Glomerular visceral epithelial cell (primary cell): ENCODE measurements around the gene CYP2J2.
"Not testable (repeated sequence)": the region's sequence is repeated elsewhere in the genome, so short reads cannot be mapped to it uniquely, and the experiment has no call there.

ENCODE experiments used
- DNase-seq: peaks from one replicate; pipeline ENCODE4 v3.0.0-alpha.2; 2016; ENCODE audit errors: extremely low spot score

The CYP2J2 gene

DNA sequence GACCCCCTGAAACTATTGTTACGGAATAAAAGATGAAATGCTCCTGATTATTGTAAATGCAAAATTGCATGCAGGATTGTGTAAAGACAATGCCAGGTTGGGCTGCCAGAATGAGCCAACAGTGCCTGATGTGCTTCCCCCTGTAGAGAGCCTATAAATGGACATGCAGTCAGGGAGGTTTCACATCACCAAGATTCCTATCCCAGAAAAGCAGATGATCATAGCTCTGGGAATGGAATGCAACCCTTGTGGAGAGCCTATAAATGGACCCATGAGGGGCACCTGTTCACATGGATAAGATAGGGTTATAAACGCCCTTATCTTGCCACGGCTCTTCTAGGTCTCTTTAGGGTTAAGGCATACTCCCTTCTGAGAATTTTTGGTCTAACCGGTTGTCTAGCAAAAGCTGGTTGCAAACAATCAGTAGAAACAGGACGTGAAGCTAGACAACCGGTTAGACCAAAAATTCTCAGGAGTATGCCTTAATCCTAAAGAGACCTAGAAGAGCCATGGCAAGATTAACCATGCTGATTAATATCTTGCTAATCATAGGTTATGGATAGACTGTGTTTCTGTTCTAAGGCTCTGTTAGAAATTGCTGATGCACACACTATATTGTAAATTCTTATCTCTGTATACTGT, 5.2 kb downstream of the CYP2J2 start:
- not testable (repeated sequence) for DNase-seq

DNA sequence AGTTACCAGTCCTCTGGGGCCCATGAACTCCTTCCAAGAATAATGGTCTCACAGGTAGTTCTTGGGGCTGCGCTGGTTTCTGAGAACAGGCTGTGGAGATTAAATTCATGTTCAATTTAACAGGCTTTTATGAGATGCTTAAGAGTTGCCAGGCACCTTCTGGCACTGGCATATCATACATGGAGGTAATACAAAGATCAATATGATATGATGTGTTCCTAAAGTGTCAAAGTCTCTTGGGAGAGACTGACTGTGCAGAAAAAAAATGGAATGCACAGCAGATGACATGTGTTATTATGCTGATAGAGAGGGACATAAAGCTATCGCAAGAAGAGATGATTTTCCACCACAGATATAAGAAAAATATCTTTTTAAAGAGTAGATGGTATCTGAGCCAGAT, 6.8 kb downstream of the CYP2J2 start:
- DNase-seq, result no peak

DNA sequence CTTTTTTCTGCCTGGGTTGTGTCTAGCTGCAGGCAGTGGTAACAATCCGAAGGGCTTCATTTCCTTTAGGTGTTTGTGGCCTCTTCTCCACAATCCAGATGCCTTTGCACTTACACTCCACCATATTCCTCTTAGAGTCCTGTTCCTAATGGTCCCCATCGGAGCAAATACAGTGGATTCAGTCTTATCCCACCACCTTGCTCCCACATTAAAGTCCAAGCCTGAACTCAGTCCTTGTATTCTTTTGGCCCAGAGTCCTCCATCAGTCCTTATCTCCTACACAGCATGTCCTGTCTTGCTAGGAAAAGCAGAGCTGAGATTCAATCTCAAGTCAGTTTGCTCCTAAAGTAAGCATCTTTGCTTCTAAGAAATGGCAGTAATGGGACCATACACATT, 8.8 kb downstream of the CYP2J2 start:
- DNase-seq, result no peak

DNA sequence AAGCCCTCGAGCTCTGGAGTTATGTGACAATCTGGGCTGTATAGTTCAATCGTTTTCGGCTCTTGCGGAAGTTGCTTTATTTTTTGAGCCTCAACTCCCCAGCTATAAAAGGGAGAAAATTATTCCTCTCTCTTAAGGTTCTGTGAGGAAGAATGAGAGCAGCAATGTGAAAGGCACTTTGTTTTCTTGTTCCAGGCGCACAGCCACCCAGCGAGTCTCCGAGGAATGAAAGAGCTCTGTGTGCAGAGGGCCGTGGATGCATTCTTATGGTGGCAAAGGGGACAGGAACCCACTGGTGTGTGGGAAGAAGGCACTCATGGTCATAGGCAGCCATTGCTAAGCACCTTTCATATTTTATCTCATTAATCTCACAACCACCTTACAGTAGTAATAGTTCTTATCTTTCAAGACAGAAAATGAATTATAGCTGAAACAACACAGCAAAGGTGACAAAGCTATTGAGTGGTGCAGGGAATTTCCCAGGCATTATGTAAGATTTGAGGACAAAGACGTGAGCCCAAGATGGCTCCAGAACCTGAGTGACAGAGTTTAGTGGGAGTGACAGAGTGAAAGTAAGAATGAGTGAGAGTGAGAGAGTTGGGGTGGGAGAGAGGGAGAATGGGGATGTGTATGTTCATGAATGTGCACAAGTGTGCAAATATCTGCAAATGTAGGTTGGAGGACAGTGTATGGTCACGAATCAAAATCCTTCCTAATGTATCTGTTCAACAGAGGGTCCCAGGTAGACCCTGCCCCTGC, 9.4 kb downstream of the CYP2J2 start:
- no peak for DNase-seq

DNA sequence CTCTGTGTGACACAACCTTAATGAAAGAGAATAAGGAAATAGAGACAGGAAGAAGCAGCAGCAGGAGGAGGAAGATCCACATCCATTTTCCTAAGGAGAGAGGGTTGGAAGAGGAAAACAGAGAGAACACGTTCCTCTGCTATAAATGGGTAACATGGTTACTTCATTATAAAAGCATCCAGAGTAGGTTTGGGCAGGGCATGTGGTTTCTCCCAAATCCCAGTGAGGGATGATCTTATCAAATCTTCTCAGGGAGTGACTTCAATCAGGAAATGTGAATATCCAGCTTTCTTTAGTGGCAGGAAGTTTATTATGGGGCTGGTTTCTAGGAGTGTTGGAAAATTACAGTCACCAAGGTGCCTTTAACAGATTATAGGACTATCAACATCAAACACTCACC, 11.1 kb downstream of the CYP2J2 start:
- DNase-seq, result no peak

DNA sequence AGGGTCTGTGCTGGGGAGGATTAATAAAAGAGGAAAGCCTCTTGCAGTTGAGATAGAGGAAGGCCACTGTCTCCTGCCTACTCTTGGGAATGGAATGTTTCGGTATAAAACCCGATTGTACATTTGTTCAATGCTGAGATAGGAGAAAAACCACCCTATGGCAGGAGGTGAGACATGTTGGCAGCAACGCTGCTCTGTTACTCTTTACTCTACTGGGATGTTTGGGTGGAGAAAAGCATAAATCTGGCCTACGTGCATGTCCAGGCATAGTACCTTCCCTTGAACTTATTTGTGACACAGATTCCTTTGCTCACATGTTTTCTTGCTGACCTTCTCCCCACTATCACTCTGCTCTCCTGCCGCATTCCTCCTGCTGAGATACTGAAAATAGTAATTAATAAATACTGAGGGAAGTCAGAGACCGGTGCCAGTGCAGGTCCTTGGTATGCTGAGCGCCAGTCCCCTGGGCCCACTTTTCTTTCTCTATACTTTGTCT, 11.7 kb downstream of the CYP2J2 start:
- not testable (repeated sequence) for DNase-seq

DNA sequence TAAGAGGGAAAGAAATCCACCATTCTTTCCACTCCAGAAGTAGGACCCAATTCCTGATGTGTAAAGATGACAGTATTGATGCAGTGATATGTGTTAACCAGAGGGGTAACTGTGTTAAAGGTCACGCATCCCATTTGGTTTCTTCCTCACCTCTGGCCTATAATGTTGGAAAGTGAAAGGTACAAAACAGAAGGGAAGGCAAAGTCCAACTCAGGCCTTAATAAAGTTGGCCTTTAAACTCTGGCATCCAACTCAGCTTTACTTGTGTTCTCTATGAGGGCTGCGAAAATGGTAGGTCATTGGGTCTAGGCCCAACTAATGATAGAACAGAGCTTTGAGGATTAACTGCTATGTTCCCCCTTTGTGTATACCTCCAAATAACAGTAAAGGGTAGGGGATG, 17.9 kb downstream of the CYP2J2 start:
- no peak for DNase-seq

DNA sequence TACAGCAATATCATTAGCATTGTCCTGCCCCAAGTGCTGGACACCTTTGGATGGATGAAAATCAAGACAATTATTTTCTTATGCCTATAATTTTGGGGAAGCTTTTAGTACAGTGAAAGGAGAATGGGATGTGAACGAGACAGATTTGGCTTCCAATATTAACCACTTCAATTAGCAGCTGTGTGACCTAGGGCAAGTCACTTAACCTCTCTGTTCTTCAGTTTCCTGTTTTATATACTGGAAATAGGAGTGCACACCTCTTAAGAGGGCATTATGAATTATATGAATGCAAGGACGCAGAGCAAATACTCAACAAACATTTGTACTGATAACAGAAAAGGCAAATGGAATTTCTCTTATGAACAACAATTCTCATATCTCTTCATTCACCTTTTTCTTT, 18.5 kb downstream of the CYP2J2 start:
- DNase-seq, result no peak

DNA sequence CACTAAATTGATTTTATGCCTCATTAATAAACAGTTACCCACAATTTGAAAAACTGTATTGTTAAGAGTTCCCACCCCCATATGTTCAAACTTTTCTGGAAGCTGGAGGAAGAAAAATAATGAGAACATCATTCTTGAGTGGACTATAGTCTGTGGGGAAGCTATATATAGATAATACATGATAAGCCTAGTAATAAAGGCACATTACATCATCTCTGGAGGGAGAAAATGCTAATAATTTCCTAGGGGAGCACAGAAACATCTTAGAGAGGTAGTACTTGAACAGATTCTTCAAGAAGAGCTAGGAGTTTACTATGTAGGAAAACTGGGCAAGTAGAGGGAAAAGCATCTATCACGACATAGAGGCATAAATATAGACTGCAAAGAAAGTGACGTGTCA, 19.6 kb downstream of the CYP2J2 start:
- no peak for DNase-seq

DNA sequence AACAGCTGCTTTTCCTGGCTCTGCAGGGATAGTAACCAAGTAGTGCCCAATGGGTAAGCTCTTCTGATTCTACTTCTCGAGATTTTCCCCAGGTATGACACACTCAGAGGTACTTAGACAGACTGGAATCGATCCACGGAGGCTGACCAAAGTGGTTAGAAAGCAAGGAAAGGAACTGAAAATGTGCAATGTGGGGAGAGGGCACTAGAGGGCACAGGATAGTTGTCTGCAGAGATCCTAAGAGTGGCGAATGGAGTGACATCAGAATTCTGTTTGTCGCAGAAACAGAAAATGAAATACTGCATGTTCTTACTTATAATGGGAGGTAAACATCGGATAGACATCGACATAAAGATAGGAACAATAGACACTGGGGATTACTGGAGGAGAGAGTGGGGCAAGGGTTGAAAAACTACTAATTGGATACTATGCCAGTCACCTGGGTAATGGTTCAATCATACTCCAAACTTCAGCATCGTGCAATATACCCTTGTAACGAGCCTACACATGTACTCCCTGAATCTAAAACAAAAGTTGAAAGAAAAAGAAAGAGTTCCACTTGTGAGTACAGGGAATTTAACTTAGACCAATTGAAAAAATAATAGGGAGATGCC, 23.3 kb downstream of the CYP2J2 start:
- peak; percentile 21 for DNase-seq

DNA sequence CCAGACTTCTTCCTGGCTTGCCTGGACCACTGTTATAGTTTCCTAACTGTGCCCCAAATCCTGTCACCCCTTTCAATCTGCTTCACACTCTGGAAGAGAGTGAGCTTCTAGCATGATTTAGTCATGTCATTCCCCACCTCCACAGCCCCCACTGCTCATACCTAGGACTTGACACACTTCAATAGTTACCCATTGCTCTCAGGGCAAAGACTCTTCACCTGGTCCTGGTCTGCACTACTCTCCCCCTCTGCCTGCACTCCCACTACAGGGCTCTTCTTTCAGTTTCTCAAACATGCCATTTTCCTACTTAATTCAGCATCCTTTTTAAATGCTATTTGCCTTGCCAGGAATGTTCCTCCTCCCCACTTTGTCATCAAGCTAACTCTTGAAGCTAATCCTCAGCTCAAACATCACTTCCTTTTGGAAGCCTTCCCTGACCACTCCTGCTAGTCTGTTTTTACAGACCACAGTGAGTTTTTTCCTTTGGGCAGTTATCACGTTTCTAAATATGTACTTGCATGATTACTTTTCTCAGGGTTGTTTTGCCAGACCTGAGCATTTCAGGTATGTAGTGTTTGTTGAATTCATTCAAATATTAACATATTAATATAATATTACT, 24.7 kb downstream of the CYP2J2 start:
- DNase-seq, result no peak

DNA sequence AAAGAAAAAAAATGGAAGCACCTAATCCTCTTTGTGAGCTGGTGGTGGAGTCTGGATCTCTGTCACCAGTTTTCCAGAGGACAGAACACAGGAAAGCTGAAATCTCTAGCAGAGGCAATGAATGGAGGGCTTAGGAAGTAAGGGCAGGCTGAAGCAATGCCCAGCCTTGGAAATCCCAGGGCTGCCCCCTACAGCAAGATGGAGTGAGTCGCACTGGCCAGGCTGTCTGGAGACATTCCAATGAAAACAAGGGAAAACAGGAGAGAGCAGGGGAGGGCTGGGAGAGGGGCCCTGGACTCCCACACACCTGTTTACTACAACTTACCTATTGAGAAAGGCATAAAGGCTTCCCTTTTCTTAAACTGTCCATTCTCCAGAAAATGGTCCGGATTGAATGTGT, 25.9 kb downstream of the CYP2J2 start:
- DNase-seq, result peak; percentile 6

DNA sequence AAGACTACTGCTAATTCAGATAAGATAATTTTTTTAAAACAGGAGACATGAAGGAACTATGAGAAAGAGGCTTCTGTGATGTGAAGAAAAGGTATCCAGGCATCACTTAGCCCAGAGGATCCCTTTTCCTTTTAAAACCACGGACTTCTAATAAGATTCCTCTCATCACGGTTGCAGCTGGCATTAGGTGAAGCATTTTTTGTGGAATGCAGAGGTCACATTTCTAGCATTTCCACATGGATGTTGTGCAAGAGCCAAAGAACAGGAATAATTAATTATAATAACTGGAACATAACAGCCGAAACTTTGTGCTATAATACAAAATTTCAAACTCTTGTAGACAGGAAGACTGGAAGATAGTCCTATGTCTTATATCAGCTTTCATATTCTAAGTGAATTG, 27.6 kb downstream of the CYP2J2 start:
- DNase-seq, result no peak

DNA sequence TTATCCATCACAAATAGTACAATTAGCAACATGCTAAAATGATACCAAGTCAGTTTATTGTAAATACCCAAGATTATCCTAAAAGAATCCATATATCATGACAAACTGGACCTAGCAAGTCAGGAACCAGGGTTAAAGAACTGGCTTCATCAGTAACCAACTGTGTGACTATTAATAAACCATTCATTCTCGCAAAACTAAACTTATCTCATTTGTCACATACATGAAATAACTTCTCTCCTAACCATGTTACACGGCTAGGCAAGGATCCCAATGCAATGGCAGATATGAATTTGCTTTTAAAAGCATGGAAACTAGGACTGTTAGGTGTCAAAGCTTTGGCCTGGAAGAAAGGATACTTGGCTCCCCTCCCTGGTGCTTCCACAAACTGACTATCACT, 29.4 kb downstream of the CYP2J2 start:
- no peak for DNase-seq

DNA sequence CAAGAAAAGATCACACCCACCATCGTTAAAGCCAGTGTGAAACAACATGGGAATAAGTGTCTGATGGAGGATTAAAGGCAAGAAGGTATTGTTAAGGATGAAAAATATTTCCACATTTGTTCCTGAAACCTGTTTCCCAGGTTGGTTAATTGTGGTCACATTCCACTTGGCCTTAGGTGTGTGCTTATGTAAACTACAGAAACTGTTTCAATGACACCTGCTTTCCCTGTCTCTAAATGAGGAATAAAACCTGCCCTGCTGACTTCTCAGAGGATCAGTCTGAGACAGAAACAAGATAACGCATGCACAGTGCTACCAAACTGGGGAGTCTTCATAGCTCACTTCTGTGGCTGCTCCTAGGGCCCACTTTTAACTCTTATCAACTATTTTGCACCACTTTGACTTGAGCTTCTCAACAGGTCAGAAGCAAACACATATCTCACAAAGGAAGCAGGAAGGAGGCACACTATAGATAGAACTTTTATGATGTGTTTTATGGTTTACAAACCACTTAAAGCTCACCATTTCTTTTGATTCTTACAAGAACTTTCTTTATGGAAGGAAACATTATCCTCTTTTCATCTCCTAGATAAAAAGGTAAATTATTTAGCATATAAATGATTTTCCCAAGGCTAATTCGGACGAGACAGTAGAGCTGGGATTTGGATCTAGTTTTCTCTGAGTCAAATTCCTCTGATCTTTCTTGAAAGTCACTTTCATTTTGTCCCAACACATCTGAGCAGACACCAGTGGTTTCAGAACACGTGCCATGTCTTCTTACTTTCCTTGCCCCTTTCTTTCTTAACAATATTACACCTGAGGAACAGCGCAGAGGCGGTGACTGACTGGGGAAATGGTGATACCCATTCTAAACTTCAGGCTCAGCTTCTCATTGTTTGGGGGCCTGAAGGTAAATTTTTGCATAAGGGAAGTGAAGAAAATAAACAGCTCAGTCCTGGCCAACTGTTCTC, 33.4 kb downstream of the CYP2J2 start:
- no peak for DNase-seq

DNA sequence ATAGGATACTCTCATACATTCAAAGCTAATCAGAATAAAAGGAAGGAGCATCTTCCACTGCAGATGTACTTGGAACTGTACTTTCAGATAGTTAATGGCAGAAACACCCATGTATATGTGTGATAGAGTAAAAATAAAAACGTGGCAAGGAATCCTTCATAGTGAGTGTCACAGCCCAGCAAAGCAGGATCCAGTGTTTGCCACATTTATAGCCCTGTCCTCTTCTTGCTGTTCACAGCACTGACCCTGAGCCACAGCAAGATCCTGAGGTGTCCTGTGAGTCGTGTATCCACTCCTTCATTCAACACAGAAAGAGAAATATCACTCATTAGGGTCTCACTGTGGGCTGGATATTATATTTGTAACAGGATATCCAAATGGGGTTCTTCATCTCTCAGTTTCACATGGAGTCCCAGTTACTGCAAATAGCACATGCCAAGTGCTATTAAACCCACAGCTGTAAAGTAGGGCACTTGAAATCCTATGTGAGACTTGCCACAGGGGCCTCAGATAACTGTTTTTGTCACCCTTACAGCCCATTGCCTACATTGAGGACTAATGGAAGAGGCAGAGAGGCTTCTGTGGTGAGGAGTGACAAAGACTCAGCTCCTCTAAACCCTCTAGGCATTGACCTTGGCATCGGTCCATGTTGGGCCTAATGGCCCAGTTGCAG, 41.3 kb downstream of the CYP2J2 start:
- no peak for DNase-seq

DNA sequence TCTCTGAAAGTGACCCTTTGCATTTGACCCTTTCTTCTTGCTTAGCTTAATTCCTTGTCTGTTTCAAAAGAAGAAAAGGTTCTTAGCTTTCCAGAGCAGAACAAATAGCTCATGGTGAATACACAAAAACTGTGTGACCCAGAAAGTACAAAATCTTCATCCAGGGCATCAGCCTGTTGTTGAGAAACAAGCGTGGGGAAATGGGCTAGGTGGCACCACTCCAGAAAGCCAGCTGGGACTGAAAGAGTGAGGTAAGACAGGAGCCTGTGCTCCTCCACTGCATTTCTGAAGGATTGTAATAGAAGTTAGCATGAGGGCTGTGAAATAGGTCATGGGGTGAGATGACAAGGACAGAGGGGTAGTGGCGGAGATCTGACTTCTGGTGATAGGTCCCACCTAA, 45.8 kb downstream of the CYP2J2 start:
- DNase-seq, result no peak

DNA sequence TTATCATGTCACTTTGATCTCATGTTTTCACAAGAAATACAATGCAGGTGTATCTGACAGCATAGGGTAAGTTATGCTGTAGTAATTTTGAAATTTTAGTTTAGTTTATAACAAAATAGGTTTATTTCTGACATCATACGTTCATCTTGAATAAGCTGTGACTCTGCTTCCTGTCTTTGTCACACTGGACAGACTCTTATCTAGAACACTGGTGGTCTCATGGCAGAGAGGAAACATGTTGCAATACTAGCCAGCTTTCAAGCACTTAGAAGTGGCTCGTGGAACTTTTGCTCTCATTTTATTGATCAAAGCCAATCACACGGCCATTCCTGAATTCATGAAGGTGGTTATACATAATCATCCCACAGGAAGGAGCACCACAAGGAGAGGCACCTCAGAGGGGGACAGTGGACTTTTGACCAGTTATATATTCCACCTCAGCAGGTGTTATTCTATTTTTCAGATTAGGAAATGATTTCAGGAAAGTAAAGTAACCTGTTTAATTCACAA, 46.5 kb downstream of the CYP2J2 start:
- DNase-seq, result no peak

DNA sequence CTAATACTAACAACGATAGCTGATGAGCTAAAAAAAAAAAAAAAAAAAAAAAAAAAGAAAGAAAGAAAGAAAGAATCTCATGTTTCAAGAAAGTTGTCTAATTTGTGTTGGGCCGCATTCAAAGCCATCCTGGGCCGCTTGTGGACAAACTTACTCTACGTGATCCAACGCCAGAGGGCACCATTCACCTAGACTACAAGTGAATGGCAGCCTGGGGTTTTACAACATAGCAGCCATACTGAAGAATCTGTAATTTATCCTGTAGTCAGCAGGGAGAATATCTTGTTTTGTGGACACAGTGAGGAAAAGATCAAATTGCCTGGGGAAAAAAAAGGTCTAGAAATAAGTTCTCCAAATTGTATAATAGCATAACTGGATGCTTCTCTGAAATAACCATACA, 47.0 kb downstream of the CYP2J2 start:
- peak; percentile 39 for DNase-seq

DNA sequence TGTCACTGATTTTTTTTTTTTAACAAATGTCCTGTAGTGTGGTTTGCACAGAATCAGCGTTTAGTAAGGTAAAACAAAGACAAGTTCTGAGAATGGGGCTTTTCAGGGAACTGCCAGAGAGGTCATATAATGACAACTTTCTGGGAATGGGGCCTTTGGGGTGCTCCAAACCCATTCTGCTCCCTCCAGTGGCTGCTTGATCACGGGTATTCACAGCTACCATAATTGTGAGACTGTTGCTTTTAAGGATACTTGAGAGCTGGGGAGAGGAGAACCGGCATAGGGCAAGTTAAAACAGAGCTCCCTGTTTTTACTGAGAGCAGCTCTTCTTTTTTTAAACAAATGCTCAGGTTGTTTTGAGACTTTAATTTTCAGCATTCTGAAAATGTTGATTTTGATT, 48.2 kb downstream of the CYP2J2 start:
- DNase-seq, result no peak
